ENCODE measurements around the gene JAZF1. TPM values are rescaled to one million over a fixed set of nuclear protein-coding genes. Genes with fewer than 3 reads are reported as not detected.

The JAZF1 gene
- total and polyA plus RNA-seq, 2 of the 8 experiments (the other 6 are each of a cell fraction or from before 2014, with no cell fraction given) = 2.6 to 21.8 TPM

- H3K9me3 ChIP-seq (ENCODE audit: insufficient read depth in 2 of 2, low read depth in 1 of 2, low read length in 1 of 2) = no peaks in the 10 kb centered on the region
- no peak overlapping the region for H2BK15ac ChIP-seq (ENCODE audit: low read length)
- H4K8ac ChIP-seq (ENCODE audit: extremely low read depth, insufficient read depth, low read length) = peak overlapping the region; percentile 20; the same call in 1 of the 2 replicates
- H2AK5ac ChIP-seq (ENCODE audit: low read depth, low read length) = no peak overlapping the region
- no peak overlapping the region for H3K4me2 ChIP-seq (ENCODE audit: insufficient read depth in 1 of 2, low read depth in 2 of 2, low read length in 2 of 2)
- H3K23me2 ChIP-seq (ENCODE audit: low read depth, low read length) = no peaks in the 10 kb centered on the region
- no peak overlapping the region for H4K91ac ChIP-seq (replicated peaks; ENCODE audit: insufficient read length, low read length)
- H3K79me2 ChIP-seq (ENCODE audit: control insufficient read depth in 1 of 2, insufficient read depth in 2 of 2, low read length in 2 of 2) = no peaks in the 10 kb centered on the region
- no peak overlapping the region for H3K14ac ChIP-seq (ENCODE audit: insufficient read length)
- H4K20me1 ChIP-seq (replicated peaks in 1 of 2; ENCODE audit: control insufficient read depth in 1 of 2, insufficient read depth in 2 of 2, low read length in 2 of 2) = peaks cover 0 to 1% of the 10 kb centered on the region in 2 experiments
- H3K79me1 ChIP-seq (ENCODE audit: low read depth, low read length) = no peaks in the 10 kb centered on the region; the same call in 1 of the 2 replicates
- no peak overlapping the region for H2BK12ac ChIP-seq (ENCODE audit: low read depth, low read length)
- WGBS, 2 experiments (ENCODE audit: extremely low coverage in 1 of 2, insufficient coverage in 1 of 2, insufficient read length in 1 of 2, insufficient replicate concordance in 2 of 2, low coverage in 1 of 2, low lambda C conversion rate in 2 of 2, missing lambda C conversion rate in 1 of 2) = 88% methylated on average over 7 of the region's 7 CpGs; no CpG with 5 or more reads in 1 of the 2 experiments
- ChIA-PET CTCF (ENCODE audit: partially characterized antibody) (interaction anchor here (0.7 to 1.1 kb wide), 3 partner anchors 11 to 15 kb away, joined by 3 to 4 read pairs (median 4); no protein-coding TSS in a partner anchor), POLR2A (ENCODE audit: partially characterized antibody) (no interaction called here)
- H2BK5ac ChIP-seq (ENCODE audit: low read depth, low read length) = no peak overlapping the region
- no peak overlapping the region for H2BK20ac ChIP-seq (ENCODE audit: low read length)
- no peaks in the 10 kb centered on the region for H3K36me3 ChIP-seq (ENCODE audit: control insufficient read depth in 2 of 4, insufficient read depth in 4 of 4, low read length in 3 of 4)
- no peaks in the 10 kb centered on the region for H3K4me1 ChIP-seq (replicated peaks in 1 of 4; ENCODE audit: control insufficient read depth in 3 of 4, insufficient read depth in 4 of 4, low read length in 3 of 4)
- no peaks in the 10 kb centered on the region for H3K27me3 ChIP-seq (replicated peaks in 1 of 4; ENCODE audit: control insufficient read depth in 3 of 4, extremely low read depth in 1 of 4, insufficient read depth in 3 of 4, low read length in 3 of 4)
- no peak overlapping the region for H3K23ac ChIP-seq (ENCODE audit: insufficient read length)
- FAIRE-seq (no peak), DNase-seq (ENCODE audit: low read depth in 1 of 2, low spot score in 2 of 2) (no peak)
- H4K5ac ChIP-seq (ENCODE audit: insufficient read length, low read depth, low read length) = no peak overlapping the region
- H2AFZ ChIP-seq (ENCODE audit: low read length) = no peak overlapping the region
- no peak overlapping the region for H3K27ac ChIP-seq (ENCODE audit: low read depth, low read length)
- H3K4ac ChIP-seq (replicated peaks; ENCODE audit: insufficient read length, low read depth, low read length) = no peak overlapping the region
- H3K4me3 ChIP-seq (ENCODE audit: extremely low read depth in 1 of 4, insufficient read depth in 2 of 4, low read depth in 3 of 4, low read length in 4 of 4) = no peak overlapping the region
- no peak overlapping the region for H3K56ac ChIP-seq (replicated peaks; ENCODE audit: insufficient read length, low read depth, low read length)
- no peak overlapping the region for H3K9ac ChIP-seq (replicated peaks in 1 of 4; ENCODE audit: extremely low read depth in 1 of 4, low read depth in 3 of 4, low read length in 3 of 4)
- H2BK120ac ChIP-seq (replicated peaks; ENCODE audit: low read depth, low read length) = no peak overlapping the region
- no peak overlapping the region for H3K18ac ChIP-seq (ENCODE audit: extremely low read depth, low read length)
Measured at GRCh38 chr7:27947586-27948278, 232.9 kb downstream of the JAZF1 start.

Data from H1 (cell line).